HG03175 (cell line): ENCODE results near the gene ALCAM.

Experiments used
- ATAC-seq: cut with Tn5 transposase; IDR thresholded peaks from one replicate; pipeline ENCODE4 v1.9.1; 2021; ENCODE audit warnings: mild to moderate bottlenecking, moderate library complexity; ENCODE audit not compliant: unreplicated experiment

The ALCAM gene

GRCh38 chr3:105470851-105471250, 104.1 kb downstream of the ALCAM start:
- ATAC-seq, result no peak

GRCh38 chr3:105473521-105474223, 107.0 kb downstream of the ALCAM start:
- peak; percentile 55 for ATAC-seq

GRCh38 chr3:105480768-105481167, 114.1 kb downstream of the ALCAM start:
- no peak for ATAC-seq

GRCh38 chr3:105483476-105483875, 116.8 kb downstream of the ALCAM start:
- no peak for ATAC-seq

- no peak for ATAC-seq
Observed at GRCh38 chr3:105490045-105490444, 123.3 kb downstream of the ALCAM start.

GRCh38 chr3:105493305-105493892, 126.7 kb downstream of the ALCAM start:
- ATAC-seq, result no peak

- ATAC-seq, result no peak
Observed at GRCh38 chr3:105495021-105495420, 128.3 kb downstream of the ALCAM start.

- ATAC-seq, result no peak
Observed at GRCh38 chr3:105496343-105496742, 129.6 kb downstream of the ALCAM start.

- ATAC-seq, result no peak
Observed at GRCh38 chr3:105497386-105497785, 130.7 kb downstream of the ALCAM start.

- ATAC-seq, result no peak
Observed at GRCh38 chr3:105499961-105500360, 133.3 kb downstream of the ALCAM start.

- ATAC-seq, result no peak
Observed at GRCh38 chr3:105502333-105502732, 135.6 kb downstream of the ALCAM start.

- no peak for ATAC-seq
Observed at GRCh38 chr3:105503191-105503593, 136.5 kb downstream of the ALCAM start.

- no peak for ATAC-seq
Observed at GRCh38 chr3:105504440-105504951, 137.8 kb downstream of the ALCAM start.

GRCh38 chr3:105505170-105505569, 138.5 kb downstream of the ALCAM start:
- no peak for ATAC-seq

- no peak for ATAC-seq
Observed at GRCh38 chr3:105511031-105511430, 144.3 kb downstream of the ALCAM start.

GRCh38 chr3:105512061-105512460, 145.4 kb downstream of the ALCAM start:
- no peak for ATAC-seq

GRCh38 chr3:105513042-105513441, 146.3 kb downstream of the ALCAM start:
- ATAC-seq, result no peak

GRCh38 chr3:105513886-105514285, 147.2 kb downstream of the ALCAM start:
- no peak for ATAC-seq

GRCh38 chr3:105515372-105515771, 148.7 kb downstream of the ALCAM start:
- no peak for ATAC-seq

GRCh38 chr3:105516972-105517371, 150.3 kb downstream of the ALCAM start:
- ATAC-seq, result no peak

GRCh38 chr3:105518203-105518602, 151.5 kb downstream of the ALCAM start:
- ATAC-seq, result no peak

- peak; percentile 88 for ATAC-seq
Observed at GRCh38 chr3:105518806-105519418, 152.2 kb downstream of the ALCAM start.
